WERI-Rb-1 (cell line): ENCODE results near the gene PLXDC1.

Experiments used
- DNase-seq: peaks from one replicate; pipeline ENCODE4 v3.0.0-alpha.2; 2020
- H3K27ac ChIP-seq: fragments of 250-450 bp; sonication (Bioruptor Pico); 2 replicates; pipeline ENCODE4 v1.5.1; 2020; ENCODE audit warnings: mild to moderate bottlenecking, moderate library complexity
- H3K27me3 ChIP-seq: fragments of 250-450 bp; sonication (Bioruptor Pico); 2 replicates; pipeline ENCODE4 v1.5.1; 2021; ENCODE audit warnings: mild to moderate bottlenecking, low read depth, moderate library complexity; ENCODE audit not compliant: insufficient read depth, severe bottlenecking
- H3K36me3 ChIP-seq: fragments of 250-450 bp; sonication (Bioruptor Pico); 2 replicates; pipeline ENCODE4 v1.5.1; 2020; ENCODE audit warnings: mild to moderate bottlenecking, moderate library complexity
- H3K4me3 ChIP-seq: 2 replicates; pipeline ENCODE4 v1.5.1; 2011; ENCODE audit warnings: low read depth, mild to moderate bottlenecking, control low read depth, low read length
- H3K9me3 ChIP-seq: fragments of 250-450 bp; sonication (Bioruptor Pico); 2 replicates; pipeline ENCODE4 v1.5.1; 2021; ENCODE audit warnings: mild to moderate bottlenecking, moderate library complexity; ENCODE audit not compliant: severe bottlenecking
- CTCF ChIP-seq: IDR thresholded peaks from 2 replicates; pipeline ENCODE4 v1.5.1; 2011; ENCODE audit warnings: low read depth, mild to moderate bottlenecking, control low read depth, inconsistent platforms, low read length

The PLXDC1 gene

GRCh38 chr17:39090908-39091665 lies 60.4 kb downstream of the PLXDC1 start:
- H3K9me3 ChIP-seq: no peaks in the 10 kb centered on the region
- no peak overlapping the region for H3K4me3 ChIP-seq
- H3K27me3 ChIP-seq: no peaks in the 10 kb centered on the region
- H3K36me3 ChIP-seq: no peaks in the 10 kb centered on the region
- TF ChIP-seq CTCF: no peak
- no peak for DNase-seq
- no peak overlapping the region for H3K27ac ChIP-seq

- Histone ChIP-seq H3K27ac (no peak overlapping the region), H3K36me3 (no peaks in the 10 kb centered on the region), H3K4me3 (no peak overlapping the region), H3K27me3 (no peaks in the 10 kb centered on the region), H3K9me3 (no peaks in the 10 kb centered on the region)
- no peak for DNase-seq
- TF ChIP-seq CTCF: no peak
Observed at GRCh38 chr17:39090400-39090799, 61.0 kb downstream of the PLXDC1 start.

- Histone ChIP-seq H3K4me3 (no peak overlapping the region), H3K27me3 (no peaks in the 10 kb centered on the region), H3K27ac (peak overlapping the region; percentile 82), H3K9me3 (no peaks in the 10 kb centered on the region), H3K36me3 (no peaks in the 10 kb centered on the region)
- peak; percentile 50; the same call in 1 of the 2 replicates for TF ChIP-seq CTCF
- DNase-seq: peak; percentile 90
Observed at GRCh38 chr17:39084558-39084957, 66.9 kb downstream of the PLXDC1 start.

GRCh38 chr17:39083270-39083669 lies 68.2 kb downstream of the PLXDC1 start:
- no peaks in the 10 kb centered on the region for H3K36me3 ChIP-seq
- H3K4me3 ChIP-seq: no peak overlapping the region
- H3K27ac ChIP-seq: peak overlapping the region; percentile 82
- no peak for TF ChIP-seq CTCF
- H3K9me3 ChIP-seq: no peaks in the 10 kb centered on the region
- DNase-seq: no peak
- no peaks in the 10 kb centered on the region for H3K27me3 ChIP-seq

- Histone ChIP-seq H3K36me3 (no peaks in the 10 kb centered on the region), H3K9me3 (no peaks in the 10 kb centered on the region), H3K27ac (peak overlapping the region; percentile 82), H3K27me3 (no peaks in the 10 kb centered on the region), H3K4me3 (no peak overlapping the region)
- DNase-seq: no peak
- no peak for TF ChIP-seq CTCF
Observed at GRCh38 chr17:39082482-39082881, 69.0 kb downstream of the PLXDC1 start.

GRCh38 chr17:39081851-39082250 lies 69.6 kb downstream of the PLXDC1 start:
- no peak overlapping the region for H3K4me3 ChIP-seq
- H3K36me3 ChIP-seq: no peaks in the 10 kb centered on the region
- no peaks in the 10 kb centered on the region for H3K27me3 ChIP-seq
- DNase-seq: no peak
- TF ChIP-seq CTCF: no peak
- H3K9me3 ChIP-seq: no peaks in the 10 kb centered on the region
- peak overlapping the region; percentile 28 for H3K27ac ChIP-seq
